ENCODE data around the gene PCDHB5. TPM values are rescaled to one million over a fixed set of nuclear protein-coding genes. Genes with fewer than 3 reads are reported as not detected.

Gene PCDHB5
- not detected in 2 replicates for total RNA-seq (2013; cell fraction: nucleolus; rRNA removed)
- total RNA-seq (2014; rRNA removed) (not detected in 2 replicates), total RNA-seq (2014; rRNA removed; fragmentation: Illumina TruSeq; extraction: Trizol) (not detected in 2 replicates), total RNA-seq (2021) (not detected in 2 replicates), polyA plus RNA-seq (2011; rRNA removed) (0.03 TPM in 1 of 2 replicates, not detected in the other), polyA plus RNA-seq (2014; fragmentation: Illumina TruSeq; extraction: Trizol) (not detected in 2 replicates), polyA plus RNA-seq (2014; fragmentation: Nextera tagmentation; extraction: Ambion mirVana) (not detected), polyA plus RNA-seq (2014; rRNA removed) (not detected in 2 replicates), polyA plus RNA-seq (2016; fragmentation: Nextera tagmentation; extraction: Ambion mirVana) (under 1 TPM in 1 of 2 experiments, not detected in 1; 0.09 TPM), polyA minus RNA-seq (2011; rRNA and poly(A)+ RNA removed) (0.22 TPM in 1 of 2 replicates, not detected in the other), Bru-seq, nascent RNA (percentile 14 among the genes with signal in this experiment), BruChase-seq, experiment 1, labeled RNA remaining after a 6-hour chase (not detected), BruChase-seq, experiment 2, labeled RNA remaining after a 2-hour chase (percentile 21 among the genes with signal in this experiment)
- polyA plus RNA-seq (2011; ENCODE audit: low read depth): not detected
- polyA plus RNA-seq (2011; cell fraction: cytosol; rRNA removed): not detected in 2 replicates
- not detected in 2 replicates for polyA plus RNA-seq (2011; cell fraction: nucleus; rRNA removed)
- 0.08 TPM in 1 of 2 replicates, not detected in the other for polyA plus RNA-seq (2012)
- not detected in 2 replicates for polyA minus RNA-seq (2011; cell fraction: cytosol; rRNA and poly(A)+ RNA removed)
- polyA minus RNA-seq (2011; cell fraction: nucleus; rRNA and poly(A)+ RNA removed): not detected in 2 replicates
- long read RNA-seq, experiment 1: 0 reads
- long read RNA-seq, experiment 2: 0 reads

GRCh38 chr5:141135030-141135717 lies at the start of gene PCDHB5:
TSS of gene PCDHB5 (plus strand) at chr5:141135206. CDS start at chr5:141135435, 229 bp downstream.
- in situ Hi-C loops (cut with MboI): no loop called here
- 57% methylated on average over 22 of the region's 22 CpGs for WGBS (ENCODE audit: insufficient coverage, insufficient replicate concordance, low lambda C conversion rate, missing lambda C conversion rate)
- H2AFZ ChIP-seq (ENCODE audit: control insufficient read depth, low read depth, low read length): no peak within 1 kb of the TSS

More at GRCh38 chr5:141135030-141135717, at the start of gene PCDHB5:
- ChIA-PET CTCF (no interaction called here), POLR2A (no interaction called here), RAD21 (ENCODE audit: unreplicated experiment) (no interaction called here), SMC1A (ENCODE audit: uncharacterized antibody, unreplicated experiment) (no interaction called here)
- Histone ChIP-seq H3K36me3 (ENCODE audit: control insufficient read depth in 2 of 2, insufficient read depth in 2 of 2, low read length in 1 of 2) (no peaks in the 10 kb centered on the region), H3K9ac (ENCODE audit: control insufficient read depth, insufficient read depth, low read length) (no peak within 1 kb of the TSS), H3K9me3 (replicated peaks; ENCODE audit: control insufficient read depth, insufficient read depth, low read length) (no peaks in the 10 kb centered on the region; the same call in 2 of the 3 replicates), H4K20me1 (ENCODE audit: control insufficient read depth, insufficient read depth) (no peaks in the 10 kb centered on the region), H3K4me2 (ENCODE audit: control insufficient read depth, insufficient read depth) (no peak within 1 kb of the TSS), H3K4me3 (no peak within 1 kb of the TSS), H3K27me3 (replicated peaks in 1 of 2; ENCODE audit: control insufficient read depth in 2 of 2, insufficient read depth in 2 of 2, low read length in 1 of 2) (no peaks in the 10 kb centered on the region), H3K27ac (ENCODE audit: control insufficient read depth, insufficient read depth) (no peak within 1 kb of the TSS), H3K4me1 (ENCODE audit: control insufficient read depth, insufficient read depth, low read length) (no peaks in the 10 kb centered on the region), H3K79me2 (ENCODE audit: control insufficient read depth, insufficient read depth, low read length) (no peaks in the 10 kb centered on the region)
- DNase-seq (ENCODE audit: low read depth, low spot score) (no peak), ATAC-seq (no peak), FAIRE-seq (no peak)
- BruUV-seq (replicated peaks): no TSS peak
- TF ChIP-seq CTCF (IDR thresholded peaks at IDR 0.05 in 2 of 3, conservative IDR thresholded peaks at IDR 0.05 in 1 of 3; ENCODE audit: control insufficient read depth in 2 of 3, extremely low read depth in 1 of 3, insufficient read depth in 1 of 3, low read depth in 3 of 3, low read length in 3 of 3) (0 out of 6 replicates have a peak, but pooled peaks of 1 of the 3 experiments have one; percentile 1), E4F1 (IDR thresholded peaks at IDR 0.05; ENCODE audit: borderline replicate concordance, partially characterized antibody) (no peak), RAD21 (IDR thresholded peaks at IDR 0.05; ENCODE audit: insufficient read depth, low read depth, low read length) (0 out of 2 replicates have a peak, but pooled peaks have one; percentile 11)
- intact Hi-C loops (cut with micrococcal nuclease; ENCODE audit: unreplicated experiment): no loop called here
